DMS53 (cell line): Measurements from ENCODE around the gene ZNF821.
"Not testable (repeated sequence)": the region's sequence is repeated elsewhere in the genome, so short reads cannot be mapped to it uniquely, and the experiment has no call there.

Experiments
- DNase-seq: peaks from one replicate; lab custom pipeline; 2025; lab: John Stamatoyannopoulos, UW

ZNF821 gene

GRCh38 chr16:71859762-71860521 is 24.0 kb downstream of the ZNF821 start:
- no peak for DNase-seq

- DNase-seq: no peak
Measured at GRCh38 chr16:71855937-71856662, 27.9 kb downstream of the ZNF821 start.

- DNase-seq: no peak
Measured at GRCh38 chr16:71854369-71854948, 29.5 kb downstream of the ZNF821 start.

- DNase-seq: no peak
Measured at GRCh38 chr16:71853413-71853812, 30.6 kb downstream of the ZNF821 start.

- DNase-seq: no peak
Measured at GRCh38 chr16:71852561-71852960, 31.4 kb downstream of the ZNF821 start.

- DNase-seq: no peak
Measured at GRCh38 chr16:71852158-71852557, 31.8 kb downstream of the ZNF821 start.

GRCh38 chr16:71851746-71852145 is 32.2 kb downstream of the ZNF821 start:
- DNase-seq: no peak

GRCh38 chr16:71848622-71849021 is 35.4 kb downstream of the ZNF821 start:
- DNase-seq: no peak

- DNase-seq: no peak
Measured at GRCh38 chr16:71847096-71847495, 36.9 kb downstream of the ZNF821 start.

- peak; percentile 13 for DNase-seq
Measured at GRCh38 chr16:71846431-71846830, 37.6 kb downstream of the ZNF821 start.

- peak; percentile 94 for DNase-seq
Measured at GRCh38 chr16:71845639-71846430, 38.1 kb downstream of the ZNF821 start, which contains the start of gene ATXN1L. TSS of gene ATXN1L (plus strand) at chr16:71845976. CDS start at chr16:71849741, 3,765 bp downstream.

- DNase-seq: no peak
Measured at GRCh38 chr16:71843572-71843971, 40.4 kb downstream of the ZNF821 start.

GRCh38 chr16:71840052-71840451 is 43.9 kb downstream of the ZNF821 start:
- DNase-seq: no peak

- no peak for DNase-seq
Measured at GRCh38 chr16:71837150-71837549, 46.8 kb downstream of the ZNF821 start.

GRCh38 chr16:71834291-71834690 is 49.7 kb downstream of the ZNF821 start:
- DNase-seq: no peak

GRCh38 chr16:71832112-71832511 is 51.9 kb downstream of the ZNF821 start:
- not testable (repeated sequence) for DNase-seq

GRCh38 chr16:71831698-71832097 is 52.3 kb downstream of the ZNF821 start:
- not testable (repeated sequence) for DNase-seq

GRCh38 chr16:71830359-71830758 is 53.6 kb downstream of the ZNF821 start:
- no peak for DNase-seq

GRCh38 chr16:71826533-71827017 is 57.4 kb downstream of the ZNF821 start:
- DNase-seq: no peak

- DNase-seq: not testable (repeated sequence)
Measured at GRCh38 chr16:71817155-71817500, 66.9 kb downstream of the ZNF821 start.

GRCh38 chr16:71811261-71811803 is 72.7 kb downstream of the ZNF821 start:
- peak; percentile 3 for DNase-seq

GRCh38 chr16:71810155-71810530 is 73.8 kb downstream of the ZNF821 start:
- DNase-seq: not testable (repeated sequence)
